Central memory CD4-positive, alpha-beta T cell (primary cell): ENCODE results near the gene RHOJ.

Experiments used
- DNase-seq: peaks from one replicate; pipeline ENCODE4 v3.0.0; 2022

The RHOJ gene

DNA sequence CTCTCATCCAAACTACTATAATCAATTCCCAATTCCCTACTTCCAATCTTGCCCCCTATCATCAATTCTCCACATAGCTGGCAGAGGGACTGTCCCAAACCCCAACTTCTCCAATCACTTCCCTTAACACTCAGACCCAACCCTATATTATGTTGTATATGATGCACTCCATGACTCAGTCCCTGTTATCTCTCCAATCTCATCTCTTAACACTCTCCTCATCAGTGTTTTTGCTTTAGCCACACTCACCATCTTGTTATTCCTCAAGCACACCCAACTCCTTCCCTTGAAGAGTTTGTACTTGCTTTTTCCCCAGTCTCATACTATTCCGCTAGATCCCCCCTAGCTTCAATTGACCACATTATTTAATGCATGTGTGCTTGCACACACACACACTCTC lies 4.9 kb downstream of the RHOJ start:
- no peak for DNase-seq

DNA sequence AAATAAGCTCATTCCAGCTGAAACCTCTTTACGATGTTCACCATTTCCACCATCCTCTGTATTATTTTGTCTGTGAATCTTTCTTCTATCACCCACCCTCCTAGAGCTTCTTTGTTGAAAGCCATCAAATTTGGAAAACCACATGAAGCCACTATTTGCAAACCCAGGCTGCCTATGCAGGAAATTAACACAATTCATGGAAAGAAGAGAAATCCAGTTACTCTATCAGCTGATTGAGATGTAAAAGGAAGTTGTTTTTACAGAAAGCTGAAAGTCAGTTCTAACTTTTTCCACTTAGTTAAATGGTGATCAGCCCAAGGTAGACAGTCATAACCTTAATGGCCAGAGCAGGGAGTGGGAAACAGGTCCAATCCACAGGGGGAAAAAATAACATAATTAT lies 6.6 kb downstream of the RHOJ start:
- no peak for DNase-seq

DNA sequence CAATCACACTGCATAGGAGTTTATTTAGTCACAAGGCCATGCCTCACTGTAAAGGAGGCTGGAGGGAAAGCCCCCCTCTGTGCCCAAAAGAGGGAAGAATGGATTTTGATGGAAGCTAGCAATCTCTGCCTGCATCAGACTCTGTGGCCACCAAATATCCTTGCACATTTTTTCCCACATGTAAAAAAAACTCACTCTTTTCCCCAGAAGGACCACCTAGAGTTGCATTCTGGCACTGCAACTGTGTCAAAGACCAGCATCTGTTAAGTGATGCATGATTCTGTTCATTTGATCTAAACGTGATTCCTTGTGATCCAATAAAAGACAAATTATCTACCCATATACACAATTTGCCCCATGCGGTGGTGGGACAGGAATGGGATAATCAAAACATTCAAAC lies 8.0 kb downstream of the RHOJ start:
- DNase-seq: no peak

DNA sequence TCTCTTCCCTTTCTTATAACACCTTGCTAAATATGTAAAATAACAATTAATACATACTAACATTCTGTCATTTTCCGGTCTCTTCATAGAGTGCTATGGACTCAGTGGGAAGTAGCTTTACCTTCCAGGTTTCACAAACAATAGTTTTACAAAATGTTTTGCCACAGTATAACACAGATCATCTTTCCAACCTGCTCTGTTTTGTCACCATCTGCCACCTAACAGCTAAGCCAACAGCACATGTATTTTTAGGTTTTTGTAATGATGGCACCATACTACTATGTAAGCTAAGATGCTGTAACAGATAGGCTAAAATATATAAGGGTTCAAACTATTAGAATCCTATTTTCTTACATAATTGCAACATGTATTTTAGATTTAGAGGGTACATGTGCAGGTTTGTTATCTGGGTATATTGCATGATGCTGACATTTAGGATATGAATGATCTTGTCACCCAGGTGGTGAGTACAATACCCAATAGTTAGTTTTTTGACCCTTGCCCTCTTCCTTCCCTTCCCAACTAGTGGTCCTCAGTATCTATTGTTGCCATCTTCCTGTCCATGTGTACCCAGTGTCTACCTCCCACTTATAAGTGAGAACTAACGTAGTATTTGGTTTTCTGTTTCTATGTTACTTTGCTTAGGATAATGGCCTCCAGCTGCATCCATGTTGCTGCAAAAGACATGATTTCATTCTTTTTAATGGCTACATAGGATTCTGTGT lies 8.7 kb downstream of the RHOJ start:
- no peak for DNase-seq

DNA sequence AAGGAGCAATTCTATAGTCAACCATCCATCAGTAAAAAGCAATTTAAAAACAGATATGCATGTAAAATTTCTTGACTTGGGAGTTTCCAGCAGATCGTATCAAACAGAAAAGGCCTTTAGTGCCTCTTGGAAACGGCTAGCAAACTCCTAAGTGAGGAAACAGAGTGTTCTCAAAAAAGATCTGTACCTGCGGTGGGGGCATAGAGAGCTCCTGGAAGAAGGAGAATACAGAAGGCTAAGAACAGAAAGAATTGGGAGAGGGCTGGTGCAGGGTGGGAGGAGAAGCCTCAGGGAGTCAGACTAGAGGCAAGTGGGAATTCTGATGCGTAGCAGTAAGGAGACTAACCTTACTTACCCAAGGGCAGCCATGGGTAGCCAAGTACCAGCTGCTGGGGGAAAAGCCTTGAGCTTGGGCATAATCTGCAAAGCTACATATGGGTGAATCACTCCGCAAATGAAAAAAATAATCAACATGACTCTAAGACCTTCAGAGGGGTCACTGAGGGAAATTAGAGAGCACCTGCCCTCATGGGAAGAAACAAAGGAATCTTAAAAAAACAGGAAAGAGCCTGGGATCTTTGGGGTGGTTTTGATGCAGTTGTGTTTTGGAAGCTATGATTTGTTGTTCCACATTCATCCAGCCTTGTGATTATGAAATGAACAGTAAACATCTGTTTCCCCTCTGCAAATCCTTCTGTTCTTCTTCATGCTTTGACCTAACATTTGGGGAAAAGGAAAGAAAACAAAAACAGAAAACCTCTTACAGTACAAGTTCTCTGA lies 10.4 kb downstream of the RHOJ start:
- no peak for DNase-seq

DNA sequence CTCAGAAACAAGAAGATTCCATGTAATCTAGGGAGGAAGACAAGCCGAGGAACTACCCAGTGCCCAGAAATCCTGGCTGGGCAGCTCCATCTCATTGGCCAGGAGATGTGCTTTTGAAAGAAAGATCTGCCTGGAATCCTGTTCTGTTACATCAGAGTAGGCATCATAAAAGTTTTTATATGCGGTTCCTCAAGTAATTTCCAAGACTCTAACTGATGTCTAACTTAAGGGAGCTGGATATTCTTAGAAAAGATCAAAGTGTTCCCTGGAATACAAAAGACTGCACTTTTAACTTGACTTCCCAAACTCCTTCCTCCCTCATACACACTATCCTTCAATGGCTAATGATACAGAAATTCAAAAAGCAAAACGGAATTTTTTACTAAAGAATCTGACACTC lies 16.3 kb downstream of the RHOJ start:
- DNase-seq: no peak

DNA sequence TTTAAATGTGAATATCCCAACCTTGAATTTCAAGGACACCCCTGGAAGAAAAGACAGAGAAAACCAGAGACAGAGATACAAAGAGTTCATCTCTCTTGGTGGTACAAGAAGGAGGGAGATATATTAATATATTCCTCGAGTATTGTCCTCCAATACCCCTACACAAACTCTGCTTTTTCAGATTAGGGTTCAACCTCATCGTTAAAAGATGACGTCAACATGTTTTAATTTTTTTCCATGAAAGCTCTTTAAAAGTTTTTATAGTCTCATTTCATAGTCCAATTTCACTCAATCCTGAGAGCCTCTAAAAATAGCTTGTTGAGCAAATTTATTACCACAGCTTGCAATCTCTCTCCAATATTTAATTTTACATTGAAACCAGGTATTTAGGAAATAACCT lies 19.4 kb downstream of the RHOJ start:
- no peak for DNase-seq

DNA sequence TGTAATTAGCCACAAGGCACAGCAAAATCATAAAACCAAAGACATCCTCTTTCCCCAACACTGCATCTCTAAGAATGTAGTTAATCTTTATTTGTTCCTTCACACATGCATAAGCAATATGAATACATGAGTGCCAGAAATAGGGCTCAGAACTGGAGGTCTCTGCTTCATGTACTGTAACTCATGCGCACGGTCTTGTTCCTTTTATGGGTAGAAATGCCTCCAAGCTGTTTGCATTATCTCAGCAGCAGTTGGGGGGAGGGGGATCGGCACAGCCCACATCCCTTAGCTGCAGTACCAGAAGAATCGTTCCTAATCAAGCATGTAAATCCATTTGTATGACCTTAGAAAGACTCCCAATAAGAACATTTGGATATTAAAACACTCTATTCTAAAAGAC lies 20.0 kb downstream of the RHOJ start:
- no peak for DNase-seq

DNA sequence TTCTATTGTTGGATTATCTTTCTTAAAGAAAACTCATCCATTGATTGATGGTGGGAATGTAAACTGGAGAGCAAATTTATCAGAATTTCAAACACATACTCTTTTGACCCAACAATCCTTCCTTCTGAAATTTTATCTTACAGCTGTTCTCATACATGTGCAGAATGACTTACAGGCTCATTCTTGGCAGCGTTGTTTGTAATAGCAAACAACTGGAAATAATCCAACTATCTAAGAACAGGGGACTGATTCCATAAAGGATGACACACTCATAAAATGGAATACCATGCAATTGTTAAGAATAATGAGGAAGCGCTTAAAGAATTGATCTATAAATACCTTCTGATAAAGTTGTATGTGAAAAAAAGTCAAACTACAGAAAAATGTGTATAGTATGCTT lies 24.0 kb downstream of the RHOJ start:
- no peak for DNase-seq

DNA sequence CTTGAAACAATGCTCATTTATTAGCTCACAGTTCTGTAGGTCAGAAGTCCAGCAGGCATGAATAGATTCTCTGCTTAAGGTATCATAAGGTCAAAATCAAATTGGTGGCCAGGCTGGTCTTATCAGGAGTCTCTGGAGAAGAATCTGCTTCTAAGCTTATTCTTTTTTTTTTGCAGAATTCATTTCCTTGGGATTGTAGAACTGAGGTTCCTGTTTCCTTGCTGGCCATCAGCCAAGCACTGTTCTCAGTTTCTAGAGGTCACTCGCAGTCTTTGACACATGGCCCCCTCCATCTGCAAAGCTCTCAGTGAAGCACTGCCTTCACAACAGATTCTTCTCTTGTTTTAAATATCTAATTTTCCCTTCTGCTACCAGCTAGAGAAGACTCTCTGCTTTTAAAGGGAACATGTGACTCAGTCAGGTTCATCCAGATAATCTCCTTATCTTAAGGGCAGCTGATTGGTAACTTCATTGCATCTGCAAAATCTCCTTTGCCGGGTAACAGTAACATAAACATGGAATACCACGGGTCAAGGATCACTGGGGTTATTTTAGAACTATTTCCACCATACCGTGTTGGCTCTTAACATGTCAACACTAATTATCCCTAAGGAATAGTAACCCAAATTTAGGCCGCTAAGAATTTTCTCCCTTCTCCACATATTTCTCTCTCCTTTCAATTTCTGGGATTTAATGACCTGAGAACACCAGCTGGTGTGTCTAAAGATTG lies 25.3 kb downstream of the RHOJ start:
- DNase-seq: no peak

DNA sequence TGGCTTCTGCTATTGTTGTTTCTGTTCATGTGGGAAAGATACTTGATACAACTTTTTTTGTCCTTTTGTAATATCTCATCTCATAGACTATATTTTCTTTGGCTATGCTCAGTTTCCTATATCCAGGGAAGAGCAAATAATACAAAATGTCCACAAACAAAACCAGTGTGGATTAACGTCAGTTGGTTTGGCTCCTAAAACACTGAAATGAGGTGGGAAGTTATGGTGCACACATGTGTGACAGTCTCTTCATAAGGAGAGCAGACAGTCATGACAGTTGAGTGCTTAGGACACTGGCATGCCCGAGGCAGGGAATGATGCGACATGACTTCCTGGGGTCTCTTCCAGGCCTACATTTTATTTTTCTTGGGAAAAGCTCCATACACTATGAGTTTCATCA lies 27.5 kb downstream of the RHOJ start:
- DNase-seq: no peak

DNA sequence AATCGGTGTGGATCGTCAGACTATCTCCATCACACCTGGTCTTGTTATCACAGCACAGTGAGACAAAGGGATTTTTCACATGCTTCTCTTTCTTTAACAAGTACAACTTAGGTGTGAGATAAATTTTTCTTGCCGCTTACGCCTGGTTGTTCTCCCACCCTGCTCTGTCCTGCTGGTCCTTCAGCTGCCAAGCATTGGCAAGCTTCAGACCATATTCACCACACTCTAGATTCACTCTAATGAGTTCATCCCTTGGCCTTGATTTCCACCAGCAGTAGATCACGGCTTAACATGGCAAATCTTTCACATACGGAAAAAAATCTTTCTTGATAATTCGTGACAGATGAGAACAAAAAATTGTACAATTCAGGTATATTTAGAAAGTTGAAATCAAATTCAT lies 33.5 kb downstream of the RHOJ start:
- no peak for DNase-seq

DNA sequence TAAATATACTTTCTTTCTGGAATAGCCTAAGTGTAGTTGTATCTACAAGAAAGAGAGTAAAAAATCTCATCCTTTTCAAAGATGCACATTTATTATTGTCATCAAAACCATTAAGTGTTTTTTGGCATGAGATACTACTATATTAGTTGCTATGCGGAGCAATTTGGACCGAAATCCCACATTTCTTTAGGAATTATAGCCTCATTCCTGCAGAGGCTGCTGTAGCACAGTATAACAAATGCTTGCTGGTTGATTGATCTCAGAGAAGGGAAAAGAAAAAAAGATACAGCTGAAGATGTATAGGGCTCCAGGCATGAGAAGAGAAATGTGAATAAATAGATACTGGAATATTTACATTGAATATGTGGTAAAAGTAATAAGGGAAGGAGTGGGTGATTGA lies 36.0 kb downstream of the RHOJ start:
- no peak for DNase-seq

DNA sequence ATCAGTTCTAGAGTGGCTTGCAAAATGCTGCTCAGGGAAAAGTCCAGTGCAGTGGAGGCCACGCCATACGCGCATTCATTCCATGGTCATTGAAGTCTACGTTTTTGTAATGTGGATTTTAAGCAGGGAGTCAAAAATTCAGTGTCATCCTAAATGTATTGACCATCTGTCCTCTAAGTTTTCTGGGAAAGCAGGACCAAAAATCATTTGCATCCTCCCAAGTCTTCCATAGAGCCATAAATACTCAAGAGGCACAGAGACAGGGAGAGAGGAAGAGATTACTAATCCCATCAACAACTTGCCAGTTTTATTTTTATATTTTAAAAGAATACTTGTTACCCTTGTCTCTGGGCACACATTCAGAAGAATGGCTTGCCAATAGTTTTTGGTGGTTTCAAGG lies 36.9 kb downstream of the RHOJ start:
- no peak for DNase-seq

DNA sequence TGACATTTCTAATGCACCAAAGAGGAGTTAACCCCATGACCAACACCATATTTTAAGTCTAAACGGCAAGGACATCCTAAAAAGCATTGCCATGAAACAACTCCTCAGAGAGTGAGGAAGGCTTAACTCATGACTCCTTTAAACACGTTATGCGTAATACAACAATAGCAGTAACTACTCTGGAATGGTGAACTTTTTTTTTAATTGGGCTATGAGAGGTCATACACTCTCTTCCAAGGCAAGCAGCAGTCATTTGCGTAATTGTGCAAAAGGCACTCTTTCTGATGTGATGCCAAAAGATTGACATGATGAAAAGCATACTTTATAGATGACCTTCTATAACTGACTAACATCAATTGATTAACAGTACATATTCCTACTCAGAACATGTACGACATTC lies 39.4 kb downstream of the RHOJ start:
- DNase-seq: no peak

DNA sequence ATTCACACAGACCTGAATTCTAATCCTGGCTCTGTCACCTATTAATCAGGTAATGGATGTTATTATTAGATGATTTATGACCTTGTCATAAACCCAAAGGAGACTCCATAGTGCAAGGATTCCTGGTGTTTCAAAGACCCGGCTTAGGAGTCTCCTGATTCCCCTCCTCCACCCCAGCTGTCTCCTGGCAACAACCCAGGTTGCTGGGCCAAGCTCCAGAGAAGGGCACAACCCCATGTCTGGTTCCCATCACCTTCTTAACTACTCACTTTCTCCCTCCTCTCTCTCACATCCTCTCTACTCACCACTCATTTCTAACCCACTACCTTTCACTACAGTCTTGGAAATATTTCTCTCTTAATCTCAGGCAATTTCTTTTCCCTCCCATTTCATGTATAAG lies 41.6 kb downstream of the RHOJ start:
- no peak for DNase-seq

DNA sequence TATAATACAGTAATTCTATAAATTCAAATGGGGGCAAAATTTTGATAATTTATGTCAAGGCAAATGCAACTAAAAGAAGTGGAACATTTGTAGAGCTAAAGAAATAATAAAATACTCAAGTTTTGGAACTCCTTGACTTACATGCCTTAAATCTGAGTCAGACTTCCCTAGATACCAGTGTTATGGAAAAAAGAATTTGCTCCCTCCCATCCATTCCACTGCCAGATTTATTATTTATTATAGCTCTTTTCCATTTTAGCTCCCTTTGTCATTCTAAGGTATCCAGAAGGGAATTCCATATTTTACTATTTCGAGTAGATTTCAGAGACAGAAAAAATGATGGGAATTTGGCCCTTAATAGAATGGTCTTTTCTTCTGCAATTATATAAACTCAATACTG lies 44.0 kb downstream of the RHOJ start:
- DNase-seq: no peak

DNA sequence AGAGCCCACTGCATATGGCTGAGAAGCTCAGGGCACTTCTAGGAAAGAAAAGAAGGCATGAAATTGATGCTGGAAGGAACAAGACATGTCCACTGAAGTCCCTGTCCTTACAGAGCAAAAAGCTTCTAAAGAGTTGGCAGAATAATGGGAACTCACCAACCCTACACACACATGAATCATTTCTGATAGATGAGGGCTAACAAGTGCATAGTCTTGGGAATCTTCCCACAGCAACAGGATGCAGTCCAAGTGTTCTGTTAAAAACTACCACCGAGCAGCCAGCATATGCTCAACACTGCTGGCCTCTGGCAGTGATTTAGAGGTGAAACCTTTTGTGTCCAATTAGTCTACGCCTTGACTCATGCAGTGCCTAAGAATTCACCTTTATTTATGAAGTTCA lies 44.8 kb downstream of the RHOJ start:
- no peak for DNase-seq

DNA sequence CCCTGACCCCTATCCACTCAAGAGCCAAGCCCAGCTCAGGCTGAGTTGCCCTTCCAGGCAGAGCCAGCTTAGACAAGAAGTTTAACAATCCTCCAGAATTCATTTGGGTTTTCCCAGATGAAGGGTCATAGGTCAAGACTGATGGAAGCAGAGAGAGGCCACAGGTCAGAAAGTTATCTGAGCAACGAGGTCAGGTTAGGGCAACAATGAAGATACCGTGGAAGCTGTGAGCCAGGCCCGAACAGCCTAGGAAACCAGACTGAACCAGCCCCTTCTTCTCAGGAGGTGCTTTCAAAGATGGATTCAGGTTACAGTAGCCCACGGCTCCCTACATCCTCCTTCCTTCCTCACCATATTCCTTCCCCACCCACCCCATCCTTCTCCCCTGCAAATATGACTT lies 53.1 kb downstream of the RHOJ start:
- DNase-seq: no peak

DNA sequence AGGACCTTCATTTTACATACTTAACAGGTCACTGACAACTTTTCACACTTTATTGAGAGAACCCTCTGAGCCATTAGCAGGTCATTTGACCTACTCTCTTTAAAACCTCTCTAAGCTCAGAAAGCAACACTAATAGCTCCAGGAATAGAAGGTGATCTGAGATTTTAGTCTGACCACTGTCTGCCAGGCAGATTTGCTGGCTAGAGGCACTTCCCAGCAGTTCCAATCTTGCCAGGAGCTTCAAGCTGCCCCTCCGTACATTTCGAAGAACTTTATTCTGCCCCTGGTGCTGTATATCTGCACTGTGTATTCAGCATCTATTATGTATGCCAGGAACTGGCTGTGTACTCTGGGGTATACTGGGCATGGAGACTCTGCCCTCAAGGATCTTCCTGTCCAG lies 58.2 kb downstream of the RHOJ start:
- no peak for DNase-seq

DNA sequence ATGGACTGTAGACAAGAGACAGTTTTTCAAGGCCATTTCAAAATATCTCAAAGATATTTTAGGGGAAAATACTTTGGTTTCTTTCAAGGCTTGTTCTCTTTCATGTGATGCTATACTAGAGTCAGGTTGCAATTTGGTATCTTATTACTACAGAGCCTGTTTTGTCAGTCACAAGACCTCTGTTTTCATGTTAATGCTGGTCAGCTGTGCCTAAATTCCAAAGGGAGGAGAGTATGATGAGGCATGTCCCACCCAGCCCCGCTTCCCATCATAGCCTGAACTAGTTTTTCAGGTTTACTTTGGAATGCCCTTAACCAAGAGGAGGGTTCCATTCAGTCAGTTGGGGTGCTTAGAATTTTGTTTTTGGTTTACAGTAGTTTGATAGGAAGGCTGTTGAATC lies 61.9 kb downstream of the RHOJ start:
- DNase-seq: no peak

DNA sequence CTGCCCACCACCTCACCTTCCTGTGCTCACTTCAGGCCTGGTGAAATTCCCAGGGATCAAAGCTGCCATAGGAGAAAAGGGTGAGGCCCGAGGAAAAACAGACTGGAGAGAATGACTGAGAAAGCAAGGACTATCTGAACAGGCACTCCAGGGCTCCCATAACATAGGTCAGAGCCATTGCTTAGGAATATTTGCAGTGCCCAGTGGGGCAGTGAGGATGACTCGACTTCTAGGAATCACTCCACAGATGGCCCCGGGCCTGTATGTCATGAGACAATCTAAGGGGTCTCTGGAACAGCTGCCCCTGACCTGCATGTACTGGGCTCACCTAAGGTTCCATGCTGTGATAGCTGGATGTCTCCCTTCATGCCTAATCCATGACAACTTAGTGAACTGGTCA lies 62.9 kb downstream of the RHOJ start:
- DNase-seq: no peak

DNA sequence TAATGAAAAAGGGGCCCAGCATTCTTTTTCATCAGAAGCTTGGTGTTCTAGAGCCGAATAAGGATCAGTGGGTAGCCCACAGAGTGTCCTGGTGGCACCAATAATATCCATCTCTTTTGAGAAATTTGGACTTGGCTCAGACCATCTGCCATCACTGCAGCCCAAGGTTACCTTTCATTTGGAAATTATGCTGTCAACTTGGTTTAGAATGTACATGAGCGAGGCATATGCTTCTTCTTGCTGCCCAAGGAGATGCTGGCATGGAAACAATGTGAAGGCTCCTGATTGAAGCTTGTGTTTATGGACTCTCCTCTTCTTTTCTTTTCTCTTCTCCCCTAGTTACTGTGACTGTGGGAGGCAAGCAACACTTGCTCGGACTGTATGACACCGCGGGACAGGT lies 64.5 kb downstream of the RHOJ start:
- no peak for DNase-seq

DNA sequence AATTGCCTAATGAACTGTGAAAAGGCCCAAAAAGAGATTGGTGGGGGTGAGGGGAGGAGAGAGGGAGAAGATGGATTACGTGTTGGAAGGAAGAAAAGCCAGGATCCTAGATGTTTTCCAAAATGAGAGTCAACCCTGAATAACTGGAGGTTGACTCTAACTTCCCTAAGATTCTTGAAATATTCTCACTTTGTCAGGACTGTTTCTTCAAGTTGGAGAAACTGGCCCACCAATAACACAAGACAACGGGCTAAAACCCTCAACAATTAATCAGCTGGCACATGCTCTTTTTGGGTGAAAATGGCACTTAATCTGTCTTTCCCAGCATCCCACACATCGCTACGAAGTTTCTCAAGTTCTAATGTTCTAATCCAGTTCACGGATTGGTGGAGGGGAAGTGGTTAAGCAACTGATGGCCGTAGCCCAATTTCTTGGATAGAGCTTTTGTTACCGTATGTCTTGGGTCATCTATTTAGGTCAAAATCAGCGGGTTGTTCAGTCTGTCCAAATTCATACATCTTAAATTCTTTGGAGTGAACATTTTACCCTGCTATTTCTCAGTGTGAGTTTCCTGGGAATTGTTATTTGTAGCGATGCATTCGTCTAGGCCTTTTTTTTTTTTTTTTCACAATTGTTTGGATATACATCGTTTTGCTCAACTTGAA lies 65.5 kb downstream of the RHOJ start:
- DNase-seq: no peak
